Motor neuron (in vitro differentiated cells): Measurements from ENCODE around the gene CTDP1. TPM values are rescaled to one million over a fixed set of nuclear protein-coding genes. Genes with fewer than 3 reads are reported as not detected.
"Not testable (repeated sequence)": the region's sequence is repeated elsewhere in the genome, so short reads cannot be mapped to it uniquely, and the experiment has no call there.

Experiments used
- ATAC-seq, 8 experiments: fragments of 200-7000 bp; cut with Tn5 transposase; replicated peaks in 6 of 8; 2 replicates each; pipeline ENCODE4 v1.8.0; 2021; ENCODE audit warnings: mild to moderate bottlenecking in 8 of 8, moderate library complexity in 8 of 8
- H3K27ac ChIP-seq, 2 donors: fragments of 250-450 bp; sonication (Bioruptor Pico); 2 replicates each; pipeline ENCODE4 v1.9.0; 2021; ENCODE audit warnings: antibody characterized with exemption in 2 of 2, mild to moderate bottlenecking in 2 of 2, moderate library complexity in 1 of 2
- H3K4me1 ChIP-seq, 2 donors: fragments of 250-450 bp; sonication (Bioruptor Pico); replicated peaks in 1 of 2; 2 replicates each; pipeline ENCODE4 v1.6.1; 2021; ENCODE audit warnings: antibody characterized with exemption in 2 of 2, mild to moderate bottlenecking in 2 of 2, moderate library complexity in 1 of 2
- H3K4me3 ChIP-seq, 5 donors: fragments of 250-450 bp; sonication (Bioruptor Pico); 2 replicates each; pipeline ENCODE4 v1.9.0; 2021; ENCODE audit warnings: antibody characterized with exemption in 5 of 5, mild to moderate bottlenecking in 5 of 5, moderate library complexity in 4 of 5
- WGBS, 10 experiments: fragments of 450-650 bp; shearing (Covaris generic); methylation state at CpG; one replicate each; pipeline ENCODE4 v1.0.0; 2022; 5-methylcytosine and 5-hydroxymethylcytosine counted together
- in situ Hi-C, 9 experiments: fragments of 400-800 bp; cut with MboI; loops; one replicate each; pipeline ENCODE4 v1.15.0; 2021; ENCODE audit warnings: low sequenced_read_pairs in 9 of 9, low pct_unique_long_range_greater_than_20kb in 2 of 9; ENCODE audit not compliant: unreplicated experiment in 9 of 9
- total RNA-seq, 8 experiments: library from RNA; unstranded; fragments of 300-600 nt; gene quantifications; 2 replicates each; pipeline versions ENCODE4 v1.2.3 to v1.2.4, GENCODE V29; 2022

Gene CTDP1
- total RNA-seq, 8 experiments from 2014 or later, result 9.5 to 21.8 (median 14.8) TPM

- in situ Hi-C loops, result no loop called here
- H3K27ac ChIP-seq, result no peak overlapping the region
- H3K4me3 ChIP-seq, result no peak overlapping the region
- no peak for ATAC-seq
- H3K4me1 ChIP-seq, result no peaks in the 10 kb centered on the region
- WGBS, 10 experiments, result 87 to 100% (median 100%) methylated on average over 3 to 6 of the region's 20 CpGs; no CpG with 5 or more reads in 7 of the 10 experiments
Measured at GRCh38 chr18:79738041-79738461, 58.4 kb downstream of the CTDP1 start.

GRCh38 chr18:79738581-79739439 is 59.2 kb downstream of the CTDP1 start:
- no peak overlapping the region for H3K27ac ChIP-seq
- no peak for ATAC-seq
- no peak overlapping the region for H3K4me3 ChIP-seq
- in situ Hi-C loops, result no loop called here
- 50 to 99% (median 94%) methylated on average over 1 to 14 of the region's 21 CpGs for WGBS, 10 experiments
- no peaks in the 10 kb centered on the region for H3K4me1 ChIP-seq

- H3K27ac ChIP-seq, result no peak overlapping the region
- H3K4me3 ChIP-seq, result no peak overlapping the region
- in situ Hi-C loops, result no loop called here
- no peak for ATAC-seq
- H3K4me1 ChIP-seq, result no peaks in the 10 kb centered on the region
- WGBS, 10 experiments, result 87 to 100% (median 98%) methylated on average over 3 to 9 of the region's 15 CpGs; no CpG with 5 or more reads in 5 of the 10 experiments
Measured at GRCh38 chr18:79739440-79739778, 59.8 kb downstream of the CTDP1 start.

- H3K27ac ChIP-seq, ATAC-seq, in situ Hi-C loops, H3K4me3 ChIP-seq, H3K4me1 ChIP-seq: not testable (repeated sequence)
- WGBS, 10 experiments, result 100% methylated on average over 6 of the region's 27 CpGs; no CpG with 5 or more reads in 9 of the 10 experiments
Measured at GRCh38 chr18:79740047-79740446, 60.4 kb downstream of the CTDP1 start.

GRCh38 chr18:79740521-79741361 is 61.1 kb downstream of the CTDP1 start:
- no peaks in the 10 kb centered on the region for H3K4me1 ChIP-seq
- no peak overlapping the region for H3K27ac ChIP-seq
- ATAC-seq, result no peak
- H3K4me3 ChIP-seq, result no peak overlapping the region
- WGBS, 10 experiments, result 86 to 100% (median 95%) methylated on average over 7 to 16 of the region's 26 CpGs; no CpG with 5 or more reads in 1 of the 10 experiments
- in situ Hi-C loops, result no loop called here

GRCh38 chr18:79741362-79741700 is 61.7 kb downstream of the CTDP1 start:
- ATAC-seq, result no peak
- 60 to 100% (median 83%) methylated on average over 1 to 7 of the region's 8 CpGs; no CpG with 5 or more reads in 2 of the 10 experiments for WGBS, 10 experiments
- no peaks in the 10 kb centered on the region for H3K4me1 ChIP-seq
- no peak overlapping the region for H3K4me3 ChIP-seq
- in situ Hi-C loops, result no loop called here
- H3K27ac ChIP-seq, result no peak overlapping the region

GRCh38 chr18:79742076-79742475 is 62.5 kb downstream of the CTDP1 start:
- ATAC-seq, result no peak
- in situ Hi-C loops, result no loop called here
- H3K27ac ChIP-seq, result no peak overlapping the region
- H3K4me1 ChIP-seq, result no peaks in the 10 kb centered on the region
- 79 to 100% (median 100%) methylated on average over 1 to 4 of the region's 4 CpGs; no CpG with 5 or more reads in 5 of the 10 experiments for WGBS, 10 experiments
- no peak overlapping the region for H3K4me3 ChIP-seq

- ATAC-seq, result no peak
- WGBS, 10 experiments, result 84 to 100% (median 96%) methylated on average over 2 to 10 of the region's 14 CpGs; no CpG with 5 or more reads in 2 of the 10 experiments
- no peak overlapping the region for H3K4me3 ChIP-seq
- in situ Hi-C loops, result no loop called here
- no peak overlapping the region for H3K27ac ChIP-seq
- H3K4me1 ChIP-seq, result peaks cover 2% of the 10 kb centered on the region in 2 donors
Measured at GRCh38 chr18:79744625-79745024, 65.0 kb downstream of the CTDP1 start.

GRCh38 chr18:79746730-79747129 is 67.1 kb downstream of the CTDP1 start:
- Histone ChIP-seq H3K4me1 (peaks cover 7 to 8% of the 10 kb centered on the region in 2 donors), H3K27ac (no peak overlapping the region), H3K4me3 (no peak overlapping the region)
- WGBS, 10 experiments, result 93 to 100% (median 100%) methylated on average over 1 to 7 of the region's 8 CpGs; no CpG with 5 or more reads in 4 of the 10 experiments
- in situ Hi-C loops, result no loop called here
- ATAC-seq, result no peak

GRCh38 chr18:79747156-79747845 is 67.7 kb downstream of the CTDP1 start:
- H3K27ac ChIP-seq, result no peak overlapping the region
- peaks cover 7 to 8% of the 10 kb centered on the region in 2 donors for H3K4me1 ChIP-seq
- WGBS, 10 experiments, result 77 to 100% (median 97%) methylated on average over 1 to 15 of the region's 35 CpGs; no CpG with 5 or more reads in 2 of the 10 experiments
- ATAC-seq, result no peak
- in situ Hi-C loops, result no loop called here
- no peak overlapping the region for H3K4me3 ChIP-seq

GRCh38 chr18:79748321-79749180 is 68.9 kb downstream of the CTDP1 start:
- ATAC-seq, result no peak
- Histone ChIP-seq H3K27ac (no peak overlapping the region), H3K4me3 (no peak overlapping the region), H3K4me1 (peaks cover 7 to 8% of the 10 kb centered on the region in 2 donors)
- WGBS, 10 experiments, result 60 to 100% (median 94%) methylated on average over 1 to 13 of the region's 36 CpGs; no CpG with 5 or more reads in 3 of the 10 experiments
- in situ Hi-C loops, result no loop called here
